Retina (tissue), 1 donor: ENCODE measurements around the gene CD52.
A peak's percentile ranks its signal among the peaks of the same experiment; 100 is the strongest.
"Not testable (repeated sequence)": the region's sequence is repeated elsewhere in the genome, so short reads cannot be mapped to it uniquely, and the experiment has no call there.

ENCODE experiments used
- DNase-seq: peaks from one replicate; pipeline ENCODE4 v3.0.0-alpha.2; 2016

The CD52 gene

GRCh38 chr1:26302733-26303405 is 14.9 kb upstream of the CD52 start:
- no peak for DNase-seq

- no peak for DNase-seq
Measured at GRCh38 chr1:26305667-26306289, 12.0 kb upstream of the CD52 start.

GRCh38 chr1:26306290-26307229 is 11.2 kb upstream of the CD52 start, which contains the start of gene UBXN11:
UBXN11 (minus strand) TSS chr1:26306636; CDS start chr1:26302883, 3,753 bp downstream.
- peak; percentile 88 for DNase-seq

- no peak for DNase-seq
Measured at GRCh38 chr1:26307363-26307781, 10.4 kb upstream of the CD52 start.

GRCh38 chr1:26307966-26308899 is 9.5 kb upstream of the CD52 start:
- not testable (repeated sequence) for DNase-seq

- DNase-seq, result no peak
Measured at GRCh38 chr1:26314501-26314900, 3.3 kb upstream of the CD52 start.

GRCh38 chr1:26315874-26316850 is 1.6 kb upstream of the CD52 start:
- no peak for DNase-seq

GRCh38 chr1:26317146-26317545 is 612 bp upstream of the CD52 start:
- DNase-seq, result no peak

- no peak for DNase-seq
Measured at GRCh38 chr1:26318338-26319064, 743 bp downstream of the CD52 start.

- no peak for DNase-seq
Measured at GRCh38 chr1:26320896-26321295, 3.1 kb downstream of the CD52 start.

GRCh38 chr1:26321315-26322041 is 3.7 kb downstream of the CD52 start:
- peak; percentile 92 for DNase-seq

- DNase-seq, result no peak
Measured at GRCh38 chr1:26322042-26322331, 4.2 kb downstream of the CD52 start.

GRCh38 chr1:26323382-26323781 is 5.6 kb downstream of the CD52 start:
- DNase-seq, result no peak

GRCh38 chr1:26324550-26324949 is 6.8 kb downstream of the CD52 start:
- no peak for DNase-seq

- no peak for DNase-seq
Measured at GRCh38 chr1:26327956-26328362, 10.2 kb downstream of the CD52 start.

- DNase-seq, result no peak
Measured at GRCh38 chr1:26328597-26328996, 10.8 kb downstream of the CD52 start.

GRCh38 chr1:26329380-26329779 is 11.6 kb downstream of the CD52 start:
- not testable (repeated sequence) for DNase-seq

- DNase-seq, result no peak
Measured at GRCh38 chr1:26330276-26330675, 12.5 kb downstream of the CD52 start.

GRCh38 chr1:26333312-26333711 is 15.6 kb downstream of the CD52 start:
- not testable (repeated sequence) for DNase-seq
